Activated naive CD4-positive, alpha-beta T cell treated with anti-CD3 and anti-CD28 coated beads, Interleukin-2, amount 50 U/mL, for 16 hours (primary cell): ENCODE data around the gene BRICD5.

ENCODE experiments used
- DNase-seq: peaks from one replicate; pipeline ENCODE4 v3.0.0-alpha.2; 2020

BRICD5 gene

DNA sequence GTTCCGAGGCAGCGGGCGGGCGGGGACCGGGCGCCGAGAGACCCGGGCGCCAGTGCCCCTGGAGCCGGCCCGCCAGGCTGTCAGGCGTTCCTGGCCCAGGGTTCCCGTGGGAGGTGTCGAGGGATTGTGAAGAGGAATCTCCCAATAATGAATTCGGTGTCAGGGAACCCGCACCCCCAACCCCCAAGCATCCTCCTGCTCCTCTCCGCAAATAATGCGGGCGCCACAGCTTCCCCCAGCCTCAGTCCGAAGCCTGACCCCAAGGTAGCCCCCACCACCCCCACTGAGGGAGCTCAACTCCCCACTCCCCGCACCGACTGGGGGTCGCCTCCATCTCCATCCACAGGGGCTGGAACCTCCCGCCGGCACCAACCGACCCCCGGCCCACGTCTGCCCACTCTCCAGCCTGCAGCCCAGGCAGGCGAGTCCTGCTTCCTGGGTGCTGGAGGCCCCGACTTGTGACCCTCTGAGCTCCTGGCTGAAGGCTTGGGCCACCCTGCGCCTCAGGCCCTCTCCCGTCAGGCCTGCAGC is 13.6 kb downstream of the BRICD5 start:
- no peak for DNase-seq

DNA sequence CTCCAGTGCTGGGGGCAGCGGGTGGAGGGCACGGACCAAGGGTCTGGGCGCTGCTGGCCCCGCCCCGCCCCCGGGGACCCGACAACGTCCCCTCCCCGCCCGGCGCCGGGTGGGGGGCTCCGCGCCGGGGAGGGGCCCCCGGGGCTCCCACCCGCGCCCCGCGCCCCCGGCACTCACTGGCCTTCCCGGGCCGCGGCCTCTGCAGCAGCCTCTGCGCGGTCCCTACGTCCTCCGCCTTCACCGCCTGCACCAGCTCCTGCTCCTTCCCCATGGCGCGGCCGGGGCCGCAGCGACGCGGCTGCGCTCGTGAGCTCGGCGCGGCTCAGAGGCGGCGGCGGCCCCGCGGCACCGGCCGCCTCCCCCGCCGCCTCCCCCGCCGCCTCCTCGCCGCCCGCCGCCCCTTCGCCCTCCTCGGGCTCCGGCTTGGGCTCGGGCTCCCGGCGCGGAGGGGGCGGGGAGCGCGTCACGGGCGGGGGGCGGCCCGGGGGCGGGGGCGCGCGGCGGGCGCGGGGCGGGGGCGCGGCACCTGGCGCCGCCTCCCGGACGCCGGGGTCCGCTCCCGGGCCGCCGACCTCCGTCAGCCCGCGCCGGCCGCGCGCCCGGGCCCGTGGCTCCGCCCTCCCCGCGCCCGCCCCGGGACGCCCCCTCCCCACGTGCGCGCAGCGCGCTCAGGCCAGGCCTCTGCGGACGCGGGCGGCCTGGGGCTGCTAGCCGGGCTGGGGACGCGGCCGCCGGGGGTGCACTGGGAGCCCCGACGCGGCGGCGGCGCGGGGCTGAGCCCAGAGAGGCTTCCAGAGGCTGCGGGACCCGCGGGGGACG is 14.3 kb downstream of the BRICD5 start, which contains the start of gene CASKIN1:
Gene CASKIN1, minus strand, starts transcription at position 444 of the 819 bp plus-strand sequence. Its CDS starts 173 bp downstream, at position 271.
- DNase-seq = no peak

DNA sequence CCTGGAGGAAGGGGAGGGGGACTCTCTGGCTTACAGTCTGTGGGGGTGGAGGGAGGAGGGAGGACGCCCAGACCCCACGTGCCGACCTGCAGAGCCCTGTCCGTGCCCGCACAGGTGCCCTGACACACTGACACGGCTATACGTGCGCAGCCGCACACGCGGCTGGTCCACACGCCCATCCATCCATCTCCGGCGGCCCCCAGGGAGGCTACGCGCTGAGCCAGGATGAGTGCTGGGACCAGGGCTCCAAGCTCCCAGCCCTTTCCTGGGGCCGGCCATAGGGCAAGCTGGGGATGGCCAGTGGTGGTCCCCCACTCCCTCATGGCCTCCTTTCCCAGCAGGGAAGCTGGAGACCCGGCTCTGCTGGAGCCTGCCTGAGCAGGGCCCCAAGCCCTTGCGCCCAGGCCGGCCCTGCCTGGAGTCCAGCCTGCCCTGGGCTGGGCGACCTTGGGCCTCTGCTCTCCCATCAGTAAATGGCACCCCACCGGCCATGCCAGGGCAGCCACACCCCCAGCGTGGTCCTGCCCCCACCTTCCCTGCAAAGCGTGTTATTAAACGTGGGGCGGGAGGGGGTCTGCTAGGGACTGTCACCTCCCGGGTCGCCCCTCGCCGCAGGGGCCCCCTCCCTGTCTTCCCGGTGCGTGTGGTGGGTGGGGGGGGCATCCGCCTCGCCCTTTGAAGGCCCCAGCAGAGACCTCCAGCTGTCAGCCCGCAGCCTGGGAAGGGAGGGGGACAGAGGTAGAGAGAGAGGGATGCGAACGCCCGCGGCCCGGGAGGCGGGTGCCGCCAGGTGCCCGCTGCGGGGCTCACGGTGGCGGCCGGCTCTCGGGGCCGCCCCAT is 15.1 kb downstream of the BRICD5 start:
- no peak for DNase-seq

DNA sequence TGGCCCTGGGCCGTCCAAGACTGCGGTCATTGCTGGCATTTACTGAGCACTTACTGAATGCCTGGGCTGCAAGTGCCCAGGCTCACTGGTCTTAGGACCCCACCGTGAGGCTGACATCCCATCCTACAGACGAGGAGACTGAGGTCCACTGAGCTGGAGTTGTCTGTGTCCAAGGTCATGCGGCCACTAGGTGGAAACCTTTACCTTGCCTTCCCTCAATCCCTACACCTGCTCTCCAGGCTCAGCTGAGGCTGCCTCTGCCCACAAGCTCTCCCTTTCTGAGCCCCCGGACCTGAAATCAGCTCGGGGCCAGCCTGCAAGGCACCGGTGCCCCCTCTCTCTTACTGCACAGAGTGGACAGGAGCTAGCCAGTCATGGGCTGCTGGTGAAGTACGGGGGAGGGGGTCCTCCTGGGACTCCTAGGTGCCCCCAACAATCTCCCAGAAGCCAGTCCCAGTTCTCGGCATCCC is 15.8 kb downstream of the BRICD5 start:
- DNase-seq = peak; percentile 46

DNA sequence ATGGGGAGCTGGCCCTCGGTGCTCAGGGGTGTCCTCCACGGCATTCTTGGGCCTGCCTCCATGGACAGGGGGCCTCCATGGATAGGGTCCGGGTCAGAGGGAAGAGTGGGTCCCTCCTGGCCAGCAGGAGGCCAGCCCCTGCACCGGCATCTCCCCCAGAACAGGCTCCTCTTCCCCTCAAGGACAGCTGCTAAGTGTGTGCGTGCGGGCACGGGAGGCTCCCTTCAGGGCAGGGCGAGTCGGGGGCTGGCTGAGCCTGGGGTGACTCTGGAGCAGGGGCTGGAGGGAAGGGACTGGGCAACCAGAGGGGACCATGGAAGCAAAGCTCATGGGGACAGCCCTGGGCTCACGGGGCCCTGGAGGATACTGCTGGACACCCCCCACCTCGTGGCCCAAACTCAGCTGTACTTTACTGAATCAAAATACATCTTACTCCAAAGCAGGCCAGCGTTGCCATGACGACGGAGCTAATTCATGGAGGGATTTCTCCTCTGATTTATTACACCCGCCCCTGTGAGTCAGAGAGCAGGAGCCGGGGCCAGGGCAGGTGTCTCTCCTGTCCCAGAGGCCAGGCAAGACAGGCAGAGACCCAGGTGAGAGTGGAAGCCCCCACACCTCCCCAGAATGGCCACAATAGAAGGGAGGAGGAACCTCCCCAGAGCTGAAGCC is 16.4 kb downstream of the BRICD5 start:
- DNase-seq = no peak

DNA sequence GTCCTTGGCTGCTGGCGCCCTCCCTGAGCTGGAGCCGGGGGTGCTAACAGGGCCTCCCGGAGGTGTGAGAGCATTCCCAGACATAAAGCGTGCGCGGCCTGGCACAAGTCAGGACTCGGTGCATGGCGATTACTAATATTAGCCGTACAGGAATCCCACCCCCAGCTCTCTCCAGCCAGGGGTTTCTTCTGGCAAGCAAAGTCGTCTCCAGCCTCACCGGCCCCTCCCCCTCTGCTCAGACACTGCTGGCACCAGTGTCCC is 19.3 kb downstream of the BRICD5 start:
- DNase-seq = no peak

DNA sequence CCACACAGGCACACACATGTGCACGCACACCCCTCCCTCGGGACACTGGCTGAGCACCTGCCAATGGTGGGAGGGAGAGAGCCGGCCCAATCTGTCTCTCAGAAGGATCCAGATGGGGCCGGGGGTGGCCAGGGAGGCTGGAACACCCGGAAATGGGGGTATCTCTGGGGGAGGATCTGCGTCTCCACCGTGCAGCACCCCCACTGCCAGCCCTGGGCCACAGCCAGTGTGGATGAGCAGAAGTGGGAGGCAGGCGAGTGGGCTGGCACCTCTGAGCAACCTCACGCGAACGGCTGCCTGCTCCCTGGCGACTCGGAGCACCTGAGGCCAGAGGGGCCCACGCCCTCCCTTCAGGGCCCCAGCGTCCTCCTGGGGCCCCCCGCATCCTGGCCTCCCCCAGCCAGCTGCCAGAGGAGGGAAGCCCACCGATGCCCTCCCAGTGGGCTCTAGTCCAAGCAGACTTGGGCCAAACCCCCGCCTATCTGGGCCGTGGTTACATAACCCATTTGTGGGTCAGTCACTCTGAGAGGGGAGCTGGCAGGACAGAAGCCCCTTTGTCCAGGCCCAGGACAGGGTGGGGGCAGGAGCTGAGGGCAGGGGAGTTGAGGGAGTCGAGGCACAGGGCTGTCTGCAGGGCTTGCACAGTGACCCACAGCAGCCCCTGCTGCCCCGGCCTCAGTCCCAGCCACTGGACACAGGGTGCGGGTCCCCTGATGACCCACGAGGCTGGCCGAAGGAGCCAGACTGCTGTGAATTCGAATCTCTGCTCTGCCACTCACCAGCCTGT is 19.8 kb downstream of the BRICD5 start:
- DNase-seq = no peak

DNA sequence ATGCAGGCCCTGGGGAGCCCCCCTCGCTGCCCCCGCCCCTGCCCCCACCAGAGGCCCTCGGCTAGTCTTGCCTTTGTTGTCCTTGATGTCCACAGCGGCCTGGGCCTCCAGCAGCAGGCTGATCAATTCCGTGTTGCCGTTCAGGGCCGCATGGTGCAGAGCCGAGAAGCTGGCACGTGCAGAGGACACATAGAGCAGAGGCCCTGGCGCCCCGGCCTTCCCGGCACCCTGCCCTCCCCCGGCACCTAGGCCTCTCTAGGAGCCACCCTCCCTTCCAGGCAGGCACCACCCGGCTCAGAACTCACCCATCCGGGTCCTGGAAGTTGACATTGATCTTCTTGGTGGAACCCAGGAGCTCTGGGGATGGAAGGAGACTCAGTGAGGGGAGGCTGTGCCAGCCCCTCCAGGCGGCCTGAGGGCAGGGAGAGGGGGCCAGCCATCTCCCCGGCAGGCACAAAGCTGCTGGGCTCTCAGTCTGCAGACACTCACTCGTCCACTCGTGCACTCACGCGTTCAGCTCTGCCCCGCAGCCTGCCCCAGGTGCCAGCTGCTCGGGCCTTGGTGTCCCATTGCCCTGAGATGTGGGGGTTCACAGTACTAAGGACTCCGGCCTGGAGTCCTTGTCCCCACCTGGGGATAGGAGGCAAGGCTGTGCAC is 20.5 kb downstream of the BRICD5 start:
- no peak for DNase-seq

DNA sequence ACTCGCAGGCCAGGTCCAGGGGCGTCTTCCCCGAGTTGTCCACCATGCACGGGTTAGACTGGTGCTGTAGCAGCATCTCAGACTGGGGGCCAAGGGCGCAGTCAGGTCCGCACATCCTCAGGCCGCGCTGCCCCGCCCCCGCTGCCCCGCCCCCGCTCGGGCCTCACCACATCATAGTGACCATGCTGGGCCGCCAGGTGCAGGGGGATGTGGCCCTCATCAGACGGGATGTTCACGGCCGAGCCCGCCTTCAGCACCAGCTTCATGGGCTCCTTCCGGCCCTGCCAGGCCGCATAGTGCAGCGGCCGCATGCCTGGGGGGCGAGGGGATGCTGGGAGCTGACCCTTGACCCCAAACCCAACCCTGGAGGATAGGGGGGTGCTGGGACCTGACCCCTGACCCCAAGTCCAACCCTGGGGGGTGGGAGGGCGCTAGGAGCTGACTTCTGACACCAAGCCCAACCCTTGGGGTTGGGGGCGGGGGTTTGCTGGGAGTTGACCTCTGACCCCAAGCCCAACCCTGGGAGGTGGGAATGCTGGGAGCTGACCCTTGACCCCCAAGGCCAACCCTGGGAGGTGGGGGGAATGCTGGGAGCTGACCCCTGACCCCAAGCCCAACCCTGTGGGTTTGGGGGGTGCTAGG is 21.3 kb downstream of the BRICD5 start:
- DNase-seq = no peak

DNA sequence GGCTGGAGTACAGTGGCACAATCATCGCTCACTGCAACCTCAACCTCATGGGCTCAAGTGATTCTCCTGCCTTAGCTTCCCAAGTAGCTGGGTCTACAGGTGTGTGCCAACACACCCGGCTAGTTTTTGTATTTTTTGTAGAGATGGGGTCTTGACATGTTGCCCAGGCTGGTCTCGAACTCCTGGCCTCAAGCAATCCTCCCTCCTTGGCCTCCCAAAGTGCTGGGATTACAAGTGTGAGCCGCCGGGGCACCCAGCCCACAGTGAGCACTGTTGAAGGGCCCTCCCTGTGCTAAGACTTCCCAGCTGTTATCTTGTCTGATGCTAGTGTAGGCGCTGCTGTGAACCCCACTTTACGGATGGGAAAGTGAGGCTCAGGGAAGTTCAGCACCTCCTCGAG is 22.3 kb downstream of the BRICD5 start:
- DNase-seq = no peak

DNA sequence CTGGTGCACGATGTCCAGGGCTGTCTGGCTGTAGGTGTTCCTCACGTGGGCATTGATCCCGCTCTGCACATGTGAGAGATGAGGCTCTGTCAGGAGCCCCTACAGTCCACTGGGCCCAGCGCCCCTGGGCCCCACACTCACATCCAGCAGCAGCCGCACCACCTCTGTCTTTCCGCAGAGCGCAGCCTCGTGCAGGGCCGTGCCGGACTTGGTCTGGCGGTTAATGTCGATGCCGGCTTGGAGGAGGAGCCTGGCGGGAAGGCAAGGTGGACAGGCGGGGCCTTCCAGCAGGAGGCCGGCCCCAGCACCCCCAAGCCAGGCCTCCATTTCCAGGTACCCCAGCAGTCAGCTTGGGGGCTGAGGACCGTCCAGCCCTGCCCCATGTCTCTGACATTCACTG is 23.5 kb downstream of the BRICD5 start:
- DNase-seq = no peak

DNA sequence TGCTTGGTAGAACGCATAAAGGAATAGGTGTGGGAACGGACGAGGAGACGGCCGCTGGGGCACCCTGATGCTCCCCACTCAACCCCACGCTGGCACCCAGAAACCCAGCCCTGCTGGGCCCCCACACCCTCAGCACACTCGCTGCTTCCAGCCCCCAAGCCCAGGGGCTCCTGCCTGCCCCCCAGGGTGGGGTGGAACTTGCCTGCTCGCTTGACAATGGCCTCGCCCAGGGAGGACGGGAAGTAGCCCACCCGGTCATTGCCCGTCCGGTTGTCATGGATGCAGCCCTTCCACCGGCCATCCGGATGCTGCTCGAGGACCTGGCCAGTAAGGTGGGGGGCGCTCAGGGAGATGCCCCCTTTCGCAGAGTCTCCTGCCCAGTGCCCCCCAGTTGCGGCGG is 24.2 kb downstream of the BRICD5 start:
- no peak for DNase-seq

DNA sequence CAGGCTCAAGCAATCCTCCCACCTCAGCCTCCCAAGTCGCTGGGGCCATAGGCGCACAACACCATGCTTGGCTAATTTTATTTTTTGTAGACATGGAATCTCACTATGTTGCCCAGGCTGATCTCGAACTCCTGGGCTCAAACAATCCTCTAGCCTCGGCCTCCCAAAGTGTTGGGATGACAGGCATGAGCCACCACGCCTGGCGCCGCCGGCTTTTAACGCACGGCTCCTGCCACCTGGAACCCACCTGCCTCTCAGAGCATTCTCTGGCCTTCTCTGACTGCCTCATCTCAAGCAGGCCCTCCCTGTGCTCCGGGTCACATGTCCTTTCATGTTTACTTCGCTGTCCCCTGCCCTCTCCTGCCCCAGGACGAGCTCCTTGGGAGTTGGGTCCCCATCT is 24.6 kb downstream of the BRICD5 start:
- DNase-seq = no peak

DNA sequence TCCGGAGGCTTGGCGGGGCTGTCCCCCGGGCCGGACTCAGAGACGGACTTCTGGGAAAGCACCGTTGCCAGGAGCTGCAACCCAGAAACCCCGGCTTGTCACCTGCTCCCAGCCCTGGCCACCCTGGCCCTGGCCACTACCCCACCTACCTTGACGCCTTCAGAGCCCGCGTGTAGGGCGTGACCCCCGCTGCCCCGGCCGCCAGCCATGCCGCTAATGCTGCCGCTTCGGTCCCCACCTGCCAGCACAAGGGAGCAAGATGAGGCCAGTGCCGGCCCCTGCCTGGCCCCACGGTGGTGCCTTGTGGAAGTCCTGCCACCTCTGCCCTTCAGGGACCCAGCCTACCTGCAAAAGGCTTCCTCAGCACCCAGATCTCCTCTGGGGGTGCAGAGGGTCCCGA is 25.7 kb downstream of the BRICD5 start:
- DNase-seq = no peak

DNA sequence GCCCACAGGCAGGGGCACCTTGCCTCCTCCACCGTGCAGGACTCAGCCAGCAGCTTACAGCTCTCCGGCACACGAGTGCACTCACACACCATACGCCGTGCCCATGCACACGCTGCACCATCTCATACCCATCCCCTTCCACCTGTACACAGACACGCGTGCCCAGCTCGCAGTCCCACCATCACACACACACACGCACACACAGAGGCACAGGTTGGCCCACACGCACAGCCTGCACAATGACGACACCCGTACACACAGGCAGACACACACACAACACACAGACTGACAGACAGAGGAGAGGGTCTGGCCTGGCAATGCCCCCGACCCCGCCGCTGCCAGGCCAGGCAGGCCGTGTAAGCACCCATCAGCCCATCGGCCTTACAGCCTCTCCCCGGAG is 26.3 kb downstream of the BRICD5 start:
- no peak for DNase-seq

DNA sequence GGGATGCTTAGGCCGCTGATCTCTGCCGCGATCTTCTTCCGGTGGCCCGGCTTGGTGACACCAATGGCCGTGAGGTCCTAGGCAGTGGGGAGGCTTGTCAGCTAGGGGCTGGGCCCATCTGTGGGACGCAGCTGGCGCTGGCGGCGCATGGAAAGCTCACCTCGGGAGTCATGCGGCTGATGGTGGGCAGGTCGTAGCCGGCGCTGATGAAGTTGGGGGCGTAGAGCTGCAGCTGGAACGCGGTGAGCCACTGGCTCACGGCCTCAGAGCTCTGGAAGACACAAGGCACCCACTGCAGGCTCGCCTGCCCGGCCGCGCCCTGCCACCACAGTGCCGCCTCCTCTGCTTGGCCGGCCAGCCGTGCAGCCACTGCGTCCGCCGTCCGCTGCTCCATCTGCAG is 27.0 kb downstream of the BRICD5 start:
- no peak for DNase-seq

DNA sequence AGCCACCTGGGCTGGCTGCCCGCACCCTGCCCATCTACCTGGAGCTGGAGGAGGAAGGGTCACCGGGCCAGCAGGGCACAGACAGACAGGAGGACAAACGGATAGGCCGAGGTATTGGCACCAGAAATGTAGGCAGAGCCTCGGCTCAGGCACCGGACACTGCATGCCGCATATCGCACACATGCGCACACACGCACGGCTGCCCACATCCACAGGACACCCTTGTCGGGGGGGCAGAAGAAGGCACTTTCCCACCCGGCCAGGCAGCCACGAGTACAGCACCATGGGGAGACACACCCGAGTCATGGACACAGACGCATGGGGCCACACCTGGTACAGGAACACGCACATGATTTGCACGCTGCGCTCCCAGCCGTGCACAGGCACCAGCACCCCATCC is 28.7 kb downstream of the BRICD5 start:
- DNase-seq = no peak

DNA sequence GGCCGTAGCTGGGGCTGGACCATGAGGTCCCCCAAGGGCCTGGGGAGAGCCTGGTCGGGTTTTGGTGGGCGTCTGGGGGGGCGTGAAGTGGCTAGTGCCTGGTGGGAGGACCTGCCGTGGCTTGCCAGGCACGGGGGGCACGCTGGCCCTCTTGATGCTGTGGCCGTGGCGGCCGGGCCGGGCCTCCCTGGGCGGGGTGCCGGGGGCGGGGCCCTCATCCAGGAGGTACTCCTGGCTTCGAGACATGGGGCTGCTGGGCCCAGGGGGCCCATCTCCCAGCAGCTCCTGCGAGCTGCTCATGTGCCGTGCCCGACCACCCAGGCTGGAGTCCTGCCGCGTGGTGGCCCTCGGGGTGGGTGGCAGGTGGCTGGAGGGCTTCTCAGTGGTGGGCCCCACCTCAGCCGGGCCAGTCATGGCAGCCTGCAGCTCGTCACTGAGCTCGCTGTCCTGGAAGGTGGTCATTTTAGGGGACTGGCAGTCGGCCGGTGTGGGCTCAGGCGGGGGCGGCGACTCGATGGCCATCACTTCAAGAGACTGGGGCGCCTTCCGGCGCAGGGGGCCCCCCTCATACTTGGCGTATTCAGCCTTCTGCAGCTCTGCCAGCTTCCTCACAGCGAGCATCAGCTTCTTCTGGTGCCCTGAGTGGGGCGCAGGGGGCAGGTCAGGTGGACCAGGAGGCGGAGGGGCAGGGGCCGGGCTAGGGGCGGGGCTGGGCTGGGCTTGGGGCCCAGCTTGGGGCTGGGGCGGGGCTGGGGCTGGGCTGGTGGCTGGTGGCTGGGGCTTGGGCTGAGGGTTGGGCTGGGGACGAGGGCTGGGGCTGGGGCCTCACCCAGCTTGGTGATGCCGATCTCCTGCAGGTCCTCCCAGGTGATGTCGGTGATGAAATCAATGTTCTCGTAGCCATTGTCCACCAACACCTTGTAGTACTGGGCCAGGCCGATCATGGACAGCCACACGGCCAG is 29.4 kb downstream of the BRICD5 start:
- DNase-seq = no peak

DNA sequence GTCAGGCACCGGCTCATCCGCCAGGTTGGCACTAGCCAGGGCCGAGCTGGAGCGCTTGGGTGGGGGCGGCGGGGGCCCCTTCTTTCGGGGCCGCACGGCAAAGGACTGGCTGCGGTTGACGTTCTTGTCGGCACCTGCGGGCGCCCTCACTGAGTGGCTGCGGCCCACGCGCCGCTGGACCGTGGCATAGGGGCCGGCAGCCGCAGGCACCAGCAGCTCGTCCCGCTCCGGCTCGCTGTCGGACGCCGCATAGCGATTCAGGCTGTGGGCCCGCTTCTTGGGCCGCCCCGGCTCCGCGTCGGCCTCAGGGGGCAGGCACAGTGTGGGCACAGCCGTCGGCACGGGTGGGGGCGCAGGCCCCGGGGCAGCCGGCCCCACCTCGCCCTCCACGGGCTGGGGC is 30.2 kb downstream of the BRICD5 start:
- DNase-seq = no peak

DNA sequence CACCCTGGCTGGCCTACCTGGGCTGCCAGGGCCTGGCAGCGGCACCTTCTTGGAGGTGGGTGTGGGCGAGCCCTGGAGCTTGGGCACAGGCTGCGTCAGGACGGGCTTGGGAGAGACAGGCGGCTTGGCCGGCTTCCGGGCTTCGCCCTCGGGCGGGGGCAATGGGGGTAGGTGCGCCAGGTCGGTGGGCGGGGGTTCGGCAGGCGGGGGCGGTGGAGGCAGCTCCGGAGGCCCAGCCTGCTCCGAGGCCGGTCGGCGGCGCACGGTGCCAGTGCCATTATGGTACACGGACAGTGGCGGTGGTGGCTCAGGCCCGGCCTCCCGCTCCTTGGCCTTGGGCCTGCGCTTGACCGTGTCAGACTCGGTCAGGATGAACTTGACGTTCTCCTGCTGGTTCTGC is 31.1 kb downstream of the BRICD5 start:
- no peak for DNase-seq
